Lower leg skin (tissue), 4 donors: ENCODE measurements around the gene NARS2. TPM values are rescaled to one million over a fixed set of nuclear protein-coding genes. Genes with fewer than 3 reads are reported as not detected.

Experiments used
- DNase-seq, 2 donors: peaks; one replicate each; pipeline ENCODE4 v3.0.0-alpha.2; 2019; ENCODE audit warnings: low spot score in 2 of 2
- H3K4me3 ChIP-seq: fragments of 200-600 bp; sonication (generic); 2 replicates; pipeline ENCODE4 v1.5.1; 2017; ENCODE audit warnings: mild to moderate bottlenecking, low read depth; ENCODE audit not compliant: poor library complexity, severe bottlenecking
- CTCF ChIP-seq, 3 donors: fragments of 450-650 bp; IDR thresholded peaks; one replicate each; pipeline ENCODE4 v1.5.1; 2016; ENCODE audit warnings: antibody characterized with exemption in 3 of 3, mild to moderate bottlenecking in 3 of 3, moderate library complexity in 2 of 3
- POLR2A ChIP-seq, 2 donors: fragments of 450-650 bp; IDR thresholded peaks; one replicate each; pipeline ENCODE4 v1.6.1; 2016 to 2017; ENCODE audit warnings: antibody characterized with exemption in 2 of 2, mild to moderate bottlenecking in 1 of 2, moderate library complexity in 1 of 2
- WGBS, 2 donors: methylation state at CpG; one replicate each; pipeline ENCODE4 v1.1.5; 2018; 5-methylcytosine and 5-hydroxymethylcytosine counted together
- intact Hi-C: fragments of 100-400 bp; cut with DNase I; formaldehyde crosslinking; loops from one replicate; pipeline ENCODE4 v1.15.0; 2023; ENCODE audit warnings: low total_unique reads
- total RNA-seq, 4 donors: library from RNA; depleted of rRNA; stranded (reverse); fragments of >200 nt; gene quantifications; one replicate each; pipeline ENCODE4 v1.1.0, GENCODE V29; 2016

The NARS2 gene
- total RNA-seq, 4 donors from 2014 or later = 11.2 to 15.7 (median 14.0) TPM

DNA sequence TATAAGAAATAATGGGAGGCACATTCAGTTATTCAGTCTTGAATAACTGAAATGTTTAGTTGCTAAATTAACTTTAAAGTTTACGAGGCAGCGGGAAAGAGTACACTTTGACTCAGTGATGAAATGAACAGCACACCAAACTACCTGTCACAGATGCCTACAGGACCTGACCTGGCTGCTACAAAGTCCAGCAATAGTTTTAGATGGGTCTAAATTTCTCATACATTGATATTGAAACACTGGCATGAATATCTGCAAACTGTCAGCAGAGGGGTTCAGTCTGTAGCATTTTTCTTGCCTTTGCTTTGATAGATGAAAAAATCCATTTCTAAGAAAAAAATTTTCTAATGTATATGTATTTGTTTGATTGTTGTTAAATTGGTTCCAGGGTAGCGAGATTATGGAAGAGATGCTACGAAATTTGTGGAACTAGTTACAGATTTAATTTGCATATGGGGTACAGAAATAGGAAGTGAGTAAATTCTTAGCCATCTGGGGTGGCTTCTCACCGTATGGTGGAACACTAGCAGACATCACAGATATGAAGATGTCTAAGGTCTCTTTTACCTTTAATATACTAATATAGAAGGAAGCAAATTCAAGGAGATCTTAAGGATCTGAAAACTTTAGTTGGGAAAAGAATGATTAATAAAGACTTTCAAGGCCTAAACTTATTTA, 136.2 kb downstream of the NARS2 start:
- TF ChIP-seq POLR2A (IDR thresholded peaks at IDR 0.05) = no peak
- TF ChIP-seq CTCF (IDR thresholded peaks at IDR 0.05) = no peak
- intact Hi-C loops = no loop called here
- no peak for DNase-seq
- H3K4me3 ChIP-seq = no peak overlapping the region
- WGBS, 2 donors = 64 to 68% methylated on average over 5 of the region's 5 CpGs

DNA sequence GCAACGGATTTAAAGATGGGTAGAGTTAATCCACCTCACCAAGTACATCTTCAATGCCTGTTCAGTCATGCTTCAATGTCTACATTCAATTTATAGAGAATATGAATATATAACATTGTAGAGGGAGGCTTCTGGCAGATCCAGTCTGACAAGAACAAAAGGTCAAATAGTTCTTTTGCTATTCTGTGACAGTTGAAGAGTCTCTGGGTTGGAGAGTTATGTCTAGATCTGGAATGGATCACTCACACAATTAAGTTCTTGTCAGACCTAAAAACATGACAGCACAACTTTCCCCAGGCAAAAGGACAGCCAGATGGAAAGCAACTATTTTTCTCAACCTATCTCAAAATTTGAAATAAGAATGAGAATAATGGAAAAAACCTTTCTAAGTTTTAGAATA, 141.7 kb downstream of the NARS2 start:
- WGBS, 2 donors = 41 to 59% methylated on average over 1 of the region's 1 CpG
- DNase-seq = no peak
- no peak overlapping the region for H3K4me3 ChIP-seq
- TF ChIP-seq POLR2A (IDR thresholded peaks at IDR 0.05) (no peak), CTCF (IDR thresholded peaks at IDR 0.05) (no peak)
- intact Hi-C loops = no loop called here

- TF ChIP-seq POLR2A (IDR thresholded peaks at IDR 0.05) (no peak), CTCF (IDR thresholded peaks at IDR 0.05) (no peak)
- DNase-seq = no peak
- no peak overlapping the region for H3K4me3 ChIP-seq
- intact Hi-C loops = no loop called here
- WGBS, 2 donors = 83 to 84% methylated on average over 4 of the region's 4 CpGs
Observed at GRCh38 chr11:78432058-78432515, 142.6 kb downstream of the NARS2 start.

GRCh38 chr11:78429660-78430059, 145.0 kb downstream of the NARS2 start:
- WGBS, 2 donors = 58 to 74% methylated on average over 4 of the region's 4 CpGs
- H3K4me3 ChIP-seq = no peak overlapping the region
- DNase-seq = no peak
- intact Hi-C loops = no loop called here
- TF ChIP-seq POLR2A (IDR thresholded peaks at IDR 0.05) (no peak), CTCF (IDR thresholded peaks at IDR 0.05) (no peak)

GRCh38 chr11:78429209-78429608, 145.5 kb downstream of the NARS2 start:
- no peak for TF ChIP-seq POLR2A (IDR thresholded peaks at IDR 0.05)
- TF ChIP-seq CTCF (IDR thresholded peaks at IDR 0.05) = no peak
- no peak overlapping the region for H3K4me3 ChIP-seq
- DNase-seq = no peak
- intact Hi-C loops = no loop called here

- 84 to 95% methylated on average over 3 of the region's 3 CpGs for WGBS, 2 donors
- DNase-seq = no peak
- no peak for TF ChIP-seq CTCF (IDR thresholded peaks at IDR 0.05)
- TF ChIP-seq POLR2A (IDR thresholded peaks at IDR 0.05) = no peak
- intact Hi-C loops = no loop called here
- H3K4me3 ChIP-seq = no peak overlapping the region
Observed at GRCh38 chr11:78428773-78429172, 145.9 kb downstream of the NARS2 start.
